NB4 (cell line): ENCODE data around the gene TPCN1.

Source experiments
- DNase-seq: peaks from one replicate; pipeline ENCODE4 v3.0.0; 2010; ENCODE audit warnings: low read depth
- H3K4me3 ChIP-seq: one replicate; pipeline ENCODE4 v1.5.1; 2011; ENCODE audit warnings: mild to moderate bottlenecking, low read depth, low read length, moderate library complexity
- MYC ChIP-seq: IDR thresholded peaks from 2 replicates; pipeline ENCODE4 v1.6.1; 2011; ENCODE audit warnings: low read depth, low read length
- POLR2A ChIP-seq: IDR thresholded peaks from 2 replicates; pipeline ENCODE4 v1.6.1; 2011; ENCODE audit warnings: mild to moderate bottlenecking; ENCODE audit not compliant: insufficient read length; ENCODE audit errors: extremely low read depth
- TF ChIP-seq, protein P1 (sequence below): IDR thresholded peaks from 2 replicates; pipeline ENCODE4 v1.6.1; 2011; ENCODE audit warnings: low read depth, low read length
- TF ChIP-seq, protein P2 (sequence below): IDR thresholded peaks from one replicate; pipeline ENCODE4 v1.5.1; 2012; ENCODE audit warnings: low read depth, low read length

TPCN1 gene

DNA sequence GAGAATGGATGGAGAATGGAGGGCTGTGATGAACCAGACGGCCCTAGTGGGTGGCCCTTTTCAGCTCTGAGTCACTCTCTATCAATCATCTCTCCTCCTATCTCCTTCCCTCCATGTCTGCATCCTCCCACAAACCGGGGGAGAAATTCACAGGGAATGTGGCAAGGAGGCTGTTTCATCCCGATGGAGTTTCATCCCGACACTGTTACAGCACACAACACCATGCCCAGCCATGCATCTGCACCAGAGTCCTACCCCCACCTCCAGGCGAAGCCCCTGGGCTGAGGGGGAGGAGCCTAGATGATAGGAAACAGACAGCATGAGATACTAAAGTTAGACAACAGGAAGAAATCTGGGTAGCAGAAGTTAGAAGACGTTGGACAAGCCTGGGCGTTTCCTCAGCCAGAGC, 92.9 kb downstream of the TPCN1 start:
- no peak for DNase-seq
- no peak overlapping the region for H3K4me3 ChIP-seq
- TF ChIP-seq POLR2A (no peak), MYC (no peak)
- TF ChIP-seq, protein P1, sequence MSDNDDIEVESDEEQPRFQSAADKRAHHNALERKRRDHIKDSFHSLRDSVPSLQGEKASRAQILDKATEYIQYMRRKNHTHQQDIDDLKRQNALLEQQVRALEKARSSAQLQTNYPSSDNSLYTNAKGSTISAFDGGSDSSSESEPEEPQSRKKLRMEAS = no peak
- TF ChIP-seq, protein P2, sequence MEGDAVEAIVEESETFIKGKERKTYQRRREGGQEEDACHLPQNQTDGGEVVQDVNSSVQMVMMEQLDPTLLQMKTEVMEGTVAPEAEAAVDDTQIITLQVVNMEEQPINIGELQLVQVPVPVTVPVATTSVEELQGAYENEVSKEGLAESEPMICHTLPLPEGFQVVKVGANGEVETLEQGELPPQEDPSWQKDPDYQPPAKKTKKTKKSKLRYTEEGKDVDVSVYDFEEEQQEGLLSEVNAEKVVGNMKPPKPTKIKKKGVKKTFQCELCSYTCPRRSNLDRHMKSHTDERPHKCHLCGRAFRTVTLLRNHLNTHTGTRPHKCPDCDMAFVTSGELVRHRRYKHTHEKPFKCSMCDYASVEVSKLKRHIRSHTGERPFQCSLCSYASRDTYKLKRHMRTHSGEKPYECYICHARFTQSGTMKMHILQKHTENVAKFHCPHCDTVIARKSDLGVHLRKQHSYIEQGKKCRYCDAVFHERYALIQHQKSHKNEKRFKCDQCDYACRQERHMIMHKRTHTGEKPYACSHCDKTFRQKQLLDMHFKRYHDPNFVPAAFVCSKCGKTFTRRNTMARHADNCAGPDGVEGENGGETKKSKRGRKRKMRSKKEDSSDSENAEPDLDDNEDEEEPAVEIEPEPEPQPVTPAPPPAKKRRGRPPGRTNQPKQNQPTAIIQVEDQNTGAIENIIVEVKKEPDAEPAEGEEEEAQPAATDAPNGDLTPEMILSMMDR = no peak

DNA sequence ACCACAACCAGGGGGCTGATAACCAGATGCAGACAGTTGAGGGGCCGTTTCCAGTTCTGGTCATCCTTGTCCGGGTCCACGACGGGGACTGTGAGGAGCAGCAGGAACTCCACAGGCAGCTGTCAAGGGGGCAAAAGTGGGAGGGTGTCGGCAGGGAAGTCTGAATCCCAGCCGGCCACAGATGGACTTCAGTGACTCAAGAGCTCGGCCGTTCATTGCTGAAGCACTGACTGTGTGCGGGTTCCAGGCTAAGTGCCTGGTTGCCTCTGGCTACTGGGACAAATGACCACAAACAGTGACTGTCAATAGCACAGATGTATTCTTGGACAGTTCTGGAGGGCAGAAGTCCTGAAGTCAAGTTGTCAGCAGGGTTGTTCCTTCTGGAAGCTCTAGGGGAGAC, 94.1 kb downstream of the TPCN1 start:
- TF ChIP-seq MYC = no peak
- TF ChIP-seq, protein P1 = no peak
- no peak for TF ChIP-seq POLR2A
- TF ChIP-seq, protein P2 = no peak

DNA sequence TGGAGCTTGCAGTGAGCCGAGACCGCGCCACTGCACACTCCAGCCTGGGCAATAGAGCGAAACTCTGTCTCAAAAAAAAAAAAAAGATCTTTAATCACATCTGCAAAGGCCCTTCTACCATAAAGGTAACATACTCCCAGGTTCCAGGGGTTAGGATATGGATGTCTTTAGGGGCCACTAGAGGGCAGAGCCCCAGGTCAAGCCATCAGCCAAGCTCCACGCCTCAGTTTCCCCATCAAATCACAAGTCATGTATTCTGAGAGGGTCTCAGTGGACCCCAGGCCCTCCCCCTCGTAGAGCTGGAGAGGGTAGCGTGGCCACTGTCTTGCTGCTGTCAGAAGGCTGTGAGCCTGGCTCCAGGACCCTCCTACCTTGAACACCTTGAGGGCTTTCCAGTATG, 94.9 kb downstream of the TPCN1 start:
- no peak overlapping the region for H3K4me3 ChIP-seq
- TF ChIP-seq, protein P2 = peak; percentile 39
- TF ChIP-seq POLR2A (no peak), MYC (no peak)
- TF ChIP-seq, protein P1 = no peak
- no peak for DNase-seq

More for the DNA sequence above, 94.1 kb downstream of the TPCN1 start:
- H3K4me3 ChIP-seq = no peak overlapping the region
- DNase-seq = no peak

DNA sequence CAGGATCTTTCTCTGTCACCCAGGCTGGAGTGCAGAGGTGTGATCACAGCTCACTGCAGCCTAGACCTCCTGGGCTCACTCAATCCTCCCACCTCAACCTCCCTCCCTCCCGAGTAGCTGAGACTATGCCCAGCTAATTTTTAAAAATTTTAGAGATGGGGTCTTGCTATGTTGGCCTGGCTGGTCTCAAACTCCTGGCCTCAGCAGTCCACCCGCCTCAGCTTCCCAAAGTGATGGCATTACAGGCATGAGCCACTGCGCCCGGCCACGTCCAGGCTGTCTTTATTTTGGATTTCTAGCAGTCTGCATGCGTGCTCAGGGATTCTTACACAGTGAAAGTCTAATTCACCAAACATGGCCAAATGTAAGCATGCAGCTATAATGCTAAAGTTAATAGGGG, 95.9 kb downstream of the TPCN1 start:
- H3K4me3 ChIP-seq = no peak overlapping the region
- DNase-seq = no peak
- TF ChIP-seq, protein P2 = no peak
- no peak for TF ChIP-seq MYC
- no peak for TF ChIP-seq POLR2A
- TF ChIP-seq, protein P1 = no peak

DNA sequence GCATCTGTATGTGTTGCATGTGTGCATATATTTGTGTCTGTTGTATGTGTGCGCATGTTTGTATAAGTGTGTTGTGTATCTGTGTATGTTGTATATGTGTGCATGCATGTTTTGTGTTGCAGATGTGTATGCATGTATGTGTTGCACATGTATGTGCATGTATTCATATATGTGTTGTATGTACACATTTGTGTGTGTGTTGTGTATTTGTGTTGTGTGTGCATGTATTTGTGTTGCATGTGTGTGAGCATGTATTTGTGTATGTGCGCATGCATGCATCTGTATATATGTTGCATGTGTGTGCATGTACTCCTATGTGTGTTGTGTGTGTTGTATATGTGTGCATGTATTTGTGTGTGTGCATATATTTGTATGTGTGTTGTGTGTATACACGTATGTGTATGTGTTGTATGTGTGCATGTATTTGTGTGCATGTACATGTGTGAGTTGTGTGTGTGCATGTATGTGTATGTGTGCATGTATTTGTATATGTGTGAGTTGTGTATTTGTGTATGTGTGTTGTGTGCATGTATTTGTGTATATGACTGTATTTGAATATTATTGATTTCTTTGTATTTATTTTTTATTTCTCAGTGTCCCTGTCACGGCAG, 96.9 kb downstream of the TPCN1 start:
- TF ChIP-seq POLR2A (no peak), MYC (no peak)
- TF ChIP-seq, protein P2 = no peak
- TF ChIP-seq, protein P1 = no peak
- DNase-seq = no peak
- H3K4me3 ChIP-seq = no peak overlapping the region
